A673 (cell line): Measurements from ENCODE around the gene TMEM164. TPM values are rescaled to one million over a fixed set of nuclear protein-coding genes. Genes with fewer than 3 reads are reported as not detected.

Experiments
- BruUV-seq: library from RNA; stranded (reverse); fragments of 400-500 nt; replicated peaks from 2 replicates; lab custom pipeline; 2021; lab: Mats Ljungman, UMichigan
- CTCF ChIA-PET: fragments of 300-600 bp; sonication (Branson Sonifier 250); formaldehyde crosslinking; loops from one replicate; lab custom pipeline; 2022; ENCODE audit warnings: antibody characterized with exemption; lab: Charles Lee
- POLR2A ChIA-PET: fragments of 300-600 bp; sonication (Branson Sonifier 250); formaldehyde crosslinking; loops from one replicate; lab custom pipeline; 2022; ENCODE audit warnings: antibody characterized with exemption; ENCODE audit not compliant: low non-redundant PET; lab: Charles Lee
- DNase-seq: peaks from one replicate; pipeline ENCODE4 v3.0.0-alpha.2; 2015; ENCODE audit warnings: low spot score
- H3K27ac ChIP-seq: fragments of 200-600 bp; sonication (generic); 2 replicates; pipeline ENCODE4 v1.5.1; 2016; ENCODE audit warnings: mixed run types, low read depth, mild to moderate bottlenecking, mixed read lengths, antibody characterized with exemption, low read length; ENCODE audit not compliant: poor library complexity, severe bottlenecking
- H3K27me3 ChIP-seq: fragments of 200-600 bp; sonication (generic); replicated peaks from 2 replicates; pipeline ENCODE4 v1.6.1; 2017; ENCODE audit warnings: mixed run types, low read depth, mild to moderate bottlenecking, mixed read lengths, antibody characterized with exemption, low read length; ENCODE audit not compliant: insufficient read depth, poor library complexity
- H3K36me3 ChIP-seq: fragments of 200-600 bp; sonication (generic); 2 replicates; pipeline ENCODE4 v1.6.1; 2016; ENCODE audit warnings: mixed run types, mild to moderate bottlenecking, mixed read lengths, antibody characterized with exemption, low read length; ENCODE audit not compliant: insufficient read depth, poor library complexity, severe bottlenecking
- H3K4me1 ChIP-seq: fragments of 200-600 bp; sonication (generic); 2 replicates; pipeline ENCODE4 v1.6.1; 2017; ENCODE audit warnings: mixed run types, mild to moderate bottlenecking, mixed read lengths, antibody characterized with exemption, low read length; ENCODE audit not compliant: insufficient read depth, poor library complexity, severe bottlenecking
- H3K4me3 ChIP-seq: fragments of 200-600 bp; sonication (generic); 2 replicates; pipeline ENCODE4 v1.5.1; 2016; ENCODE audit warnings: low read depth, mixed run types, mild to moderate bottlenecking, mixed read lengths, low read length; ENCODE audit not compliant: poor library complexity, severe bottlenecking
- H3K9me3 ChIP-seq: fragments of 200-600 bp; sonication (generic); 2 replicates; pipeline ENCODE4 v1.6.1; 2016; ENCODE audit warnings: mixed run types, low read depth, mild to moderate bottlenecking, mixed read lengths, antibody characterized with exemption, low read length; ENCODE audit not compliant: poor library complexity, severe bottlenecking
- CTCF ChIP-seq: fragments of 300-800, 200-600 bp; sonication (generic); conservative IDR thresholded peaks from 2 replicates; pipeline ENCODE4 v1.5.1; 2017; ENCODE audit warnings: low read depth, mild to moderate bottlenecking, antibody characterized with exemption, low read length, moderate library complexity, mixed read lengths
- EZH2 ChIP-seq: fragments of 200-600 bp; sonication (generic); IDR thresholded peaks from 2 replicates; pipeline ENCODE4 v1.6.1; 2017; ENCODE audit warnings: borderline replicate concordance, low read depth, mild to moderate bottlenecking, mixed read lengths, antibody characterized with exemption, low read length; ENCODE audit not compliant: poor library complexity, severe bottlenecking
- intact Hi-C: fragments of 100-400 bp; cut with micrococcal nuclease; formaldehyde crosslinking; loops from one replicate; pipeline ENCODE4 v1.10.0; 2022; ENCODE audit not compliant: unreplicated experiment
- total RNA-seq: library from RNA; stranded (reverse); gene quantifications from 2 replicates; pipeline ENCODE4 v1.2.3, GENCODE V29; 2021

TMEM164 gene
- total RNA-seq, 1 experiment from 2014 or later = 26.5 TPM

- Histone ChIP-seq H3K9me3 (no peaks in the 10 kb centered on the region), H3K4me1 (no peaks in the 10 kb centered on the region), H3K27me3 (no peaks in the 10 kb centered on the region), H3K36me3 (no peaks in the 10 kb centered on the region), H3K27ac (no peak overlapping the region), H3K4me3 (no peak overlapping the region)
- ChIA-PET POLR2A (no interaction called here), CTCF (interaction anchor here (1.2 to 1.7 kb wide), 3 partner anchors 13 to 266 kb away, joined by 3 to 4 read pairs (median 4); no protein-coding TSS in a partner anchor)
- DNase-seq = no peak
- intact Hi-C loops = no loop called here
- BruUV-seq = no TSS peak
- TF ChIP-seq EZH2 (no peak), CTCF (no peak)
These were observed 156.3 kb downstream of the TMEM164 start for GRCh38 chrX:110159235-110159634.

- no peak overlapping the region for H3K4me3 ChIP-seq
- CTCF ChIA-PET = interaction anchor here (1.2 to 1.7 kb wide), 3 partner anchors 13 to 259 kb away, joined by 4 read pairs; no protein-coding TSS in a partner anchor
- TF ChIP-seq EZH2 (no peak), CTCF (no peak)
- POLR2A ChIA-PET = no interaction called here
- no peaks in the 10 kb centered on the region for H3K27me3 ChIP-seq
- no peaks in the 10 kb centered on the region for H3K9me3 ChIP-seq
- intact Hi-C loops = loop anchor here (1.0 to 5.0 kb wide), 3 partner anchors 157 to 253 kb away; partner anchors contain the start of gene AMMECR1
- no peak overlapping the region for H3K27ac ChIP-seq
- H3K4me1 ChIP-seq = no peaks in the 10 kb centered on the region
- no peak for DNase-seq
- BruUV-seq = no TSS peak
- no peaks in the 10 kb centered on the region for H3K36me3 ChIP-seq
These were observed 157.0 kb downstream of the TMEM164 start for GRCh38 chrX:110159865-110160264.

- TF ChIP-seq CTCF (no peak), EZH2 (no peak)
- BruUV-seq = no TSS peak
- Histone ChIP-seq H3K36me3 (no peaks in the 10 kb centered on the region), H3K4me1 (no peaks in the 10 kb centered on the region), H3K9me3 (no peaks in the 10 kb centered on the region), H3K27me3 (no peaks in the 10 kb centered on the region), H3K4me3 (no peak overlapping the region), H3K27ac (no peak overlapping the region)
- intact Hi-C loops = loop anchor here (5.0 kb wide), 1 partner anchor 156 kb away; the partner anchor contains the start of gene AMMECR1
- ChIA-PET POLR2A (no interaction called here), CTCF (interaction anchor here (0.8 to 1.7 kb wide), 3 partner anchors 49 to 257 kb away, joined by 4 to 5 read pairs (median 4); no protein-coding TSS in a partner anchor)
- no peak for DNase-seq
These were observed 158.4 kb downstream of the TMEM164 start for GRCh38 chrX:110161361-110161686.
